PC-3 (cell line): ENCODE data around the gene CDHR1. TPM values are rescaled to one million over a fixed set of nuclear protein-coding genes. Genes with fewer than 3 reads are reported as not detected.

Source experiments
- ATAC-seq: fragments of 200-7000 bp; cut with Tn5 transposase; 2 replicates; pipeline ENCODE4 v1.9.1; 2020; ENCODE audit warnings: mild to moderate bottlenecking, moderate library complexity
- BruUV-seq: library from RNA; stranded (reverse); fragments of 400-500 nt; replicated peaks from 2 replicates; lab custom pipeline; 2021; lab: Mats Ljungman, UMichigan
- CTCF ChIA-PET: fragments of 300-600 bp; sonication (Branson Sonifier 250); formaldehyde crosslinking; loops from one replicate; lab custom pipeline; 2022; ENCODE audit warnings: antibody characterized with exemption; lab: Charles Lee
- POLR2A ChIA-PET: fragments of 300-600 bp; sonication (Branson Sonifier 250); formaldehyde crosslinking; loops from one replicate; lab custom pipeline; 2022; ENCODE audit warnings: antibody characterized with exemption; ENCODE audit not compliant: unreplicated experiment; lab: Charles Lee
- DNase-seq: peaks from one replicate; pipeline ENCODE4 v3.0.0-alpha.2; 2015
- H2AFZ ChIP-seq: fragments of 300-600 bp; sonication (generic); 2 replicates; pipeline ENCODE4 v1.6.0; 2016; ENCODE audit warnings: antibody characterized with exemption, low read length
- H3F3A ChIP-seq: fragments of 300-600 bp; sonication (generic); one replicate; pipeline ENCODE4 v1.6.0; 2017; ENCODE audit warnings: antibody characterized with exemption, low read length, control low read depth, mild to moderate bottlenecking; ENCODE audit not compliant: unreplicated experiment
- H3K27ac ChIP-seq: fragments of 300-600 bp; sonication (generic); 2 replicates; pipeline ENCODE4 v1.5.1; 2016; ENCODE audit warnings: mild to moderate bottlenecking, low read length
- H3K27me3 ChIP-seq: fragments of 300-600 bp; sonication (generic); 2 replicates; pipeline ENCODE4 v1.6.1; 2016; ENCODE audit warnings: low read length, mixed read lengths
- H3K36me3 ChIP-seq: fragments of 300-600 bp; sonication (generic); 2 replicates; pipeline ENCODE4 v1.6.1; 2016; ENCODE audit warnings: low read depth, mixed run types, low read length, mixed read lengths
- H3K4me1 ChIP-seq: fragments of 300-600 bp; sonication (generic); 2 replicates; pipeline ENCODE4 v1.5.1; 2016; ENCODE audit warnings: low read length; ENCODE audit not compliant: insufficient read depth
- H3K4me2 ChIP-seq: fragments of 300-600 bp; sonication (generic); 2 replicates; pipeline ENCODE4 v1.6.0; 2016; ENCODE audit warnings: low read length
- H3K4me3 ChIP-seq: fragments of 300-600 bp; sonication (generic); 2 replicates; pipeline ENCODE4 v1.5.1; 2016; ENCODE audit warnings: mild to moderate bottlenecking, low read length, mixed read lengths
- H3K79me2 ChIP-seq: fragments of 300-600 bp; sonication (generic); 2 replicates; pipeline ENCODE4 v1.6.1; 2017; ENCODE audit warnings: low read length, mixed read lengths
- H3K9ac ChIP-seq: fragments of 300-600 bp; sonication (generic); 2 replicates; pipeline ENCODE4 v1.6.0; 2016; ENCODE audit warnings: mild to moderate bottlenecking, low read length
- H3K9me2 ChIP-seq: fragments of 300-600 bp; sonication (generic); replicated peaks from 2 replicates; pipeline ENCODE4 v1.6.1; 2016; ENCODE audit warnings: mixed run types, low read length, mixed read lengths
- H3K9me3 ChIP-seq: fragments of 300-600 bp; sonication (generic); 2 replicates; pipeline ENCODE4 v1.6.1; 2016; ENCODE audit warnings: low read length, mixed read lengths
- H4K20me1 ChIP-seq: fragments of 300-600 bp; sonication (generic); 2 replicates; pipeline ENCODE4 v1.6.1; 2016; ENCODE audit warnings: low read length, mixed read lengths
- CTCF ChIP-seq: fragments of 300-600 bp; sonication (generic); conservative IDR thresholded peaks from 2 replicates; pipeline ENCODE4 v1.5.1; 2017; ENCODE audit warnings: antibody characterized with exemption, low read depth, mild to moderate bottlenecking, low read length
- EZH2 ChIP-seq: fragments of 300-600 bp; sonication (generic); IDR thresholded peaks from one replicate; pipeline ENCODE4 v1.6.1; 2017; ENCODE audit warnings: antibody characterized with exemption, mild to moderate bottlenecking, low read length; ENCODE audit not compliant: unreplicated experiment
- EZH2phosphoT487 ChIP-seq: fragments of 300-600 bp; sonication (generic); IDR thresholded peaks from 2 replicates; pipeline ENCODE4 v1.6.1; 2018; ENCODE audit warnings: mild to moderate bottlenecking, antibody characterized with exemption, low read length, borderline replicate concordance
- intact Hi-C: fragments of 100-400 bp; cut with micrococcal nuclease; formaldehyde crosslinking; loops from 2 replicates; pipeline ENCODE4 v1.9.0; 2023
- total RNA-seq: library from RNA; depleted of rRNA; stranded (reverse); fragments of >200 nt; gene quantifications from 2 replicates; pipeline ENCODE4 v1.2.3, GENCODE V29; 2014

CDHR1 gene
- total RNA-seq, 1 experiment from 2014 or later, result not detected

- ATAC-seq (peak; percentile 67), DNase-seq (peak; percentile 58)
- Histone ChIP-seq H2AFZ (no peak overlapping the region), H3K79me2 (no peaks in the 10 kb centered on the region), H3K9me3 (no peaks in the 10 kb centered on the region), H3K9ac (no peak overlapping the region), H3K4me1 (no peaks in the 10 kb centered on the region), H3K27me3 (peaks cover 14% of the 10 kb centered on the region; the same call in 1 of the 2 replicates), H4K20me1 (no peaks in the 10 kb centered on the region), H3K27ac (no peak overlapping the region), H3K4me3 (no peak overlapping the region), H3K9me2 (no peaks in the 10 kb centered on the region), H3K4me2 (no peak overlapping the region), H3F3A (no peaks in the 10 kb centered on the region), H3K36me3 (no peaks in the 10 kb centered on the region)
- BruUV-seq, result no TSS peak
- intact Hi-C loops, result no loop called here
- TF ChIP-seq CTCF (peak; percentile 69), EZH2 (no peak), EZH2phosphoT487 (no peak)
- ChIA-PET CTCF (interaction anchor here (0.6 kb wide), 1 partner anchor 41 kb away, joined by 4 read pairs; no protein-coding TSS in a partner anchor), POLR2A (no interaction called here)
Measured at GRCh38 chr10:84205049-84205852, 10.9 kb downstream of the CDHR1 start.

DNA sequence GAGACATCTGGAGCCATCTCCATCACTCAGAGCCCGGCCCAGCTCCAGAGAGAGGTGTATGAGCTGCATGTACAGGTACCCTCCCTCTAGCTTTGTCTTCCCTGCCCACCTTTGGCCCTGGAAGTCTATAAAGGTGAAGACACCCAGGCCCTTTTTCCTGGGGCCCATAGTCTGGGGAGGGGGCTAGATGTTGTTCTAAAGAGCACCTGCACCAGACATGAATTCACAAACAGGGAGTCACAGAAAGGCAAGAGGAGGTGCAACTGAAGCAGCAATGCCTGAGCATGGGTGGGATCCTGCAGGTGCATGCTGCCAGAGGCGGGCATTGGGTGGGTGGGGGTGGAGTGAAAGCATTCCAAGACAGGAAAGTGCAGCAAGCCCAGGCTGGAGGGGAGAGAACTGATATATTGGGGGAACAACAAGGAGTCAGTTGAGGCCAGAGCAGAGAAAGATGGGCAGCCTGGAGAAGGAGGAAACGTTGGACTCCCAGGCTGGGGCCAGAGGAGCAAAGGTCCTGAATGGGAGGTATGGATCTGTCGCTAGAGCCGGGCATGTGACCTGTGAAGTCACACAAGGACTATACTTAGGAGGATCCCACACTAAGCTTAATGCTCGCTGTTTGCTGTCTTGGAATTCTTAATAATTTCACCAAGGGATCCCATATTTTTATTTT, 11.7 kb downstream of the CDHR1 start:
- no peaks in the 10 kb centered on the region for H4K20me1 ChIP-seq
- intact Hi-C loops, result no loop called here
- no peak overlapping the region for H3K27ac ChIP-seq
- no peaks in the 10 kb centered on the region for H3K79me2 ChIP-seq
- H3K9me2 ChIP-seq, result no peaks in the 10 kb centered on the region
- ChIA-PET POLR2A (no interaction called here), CTCF (no interaction called here)
- TF ChIP-seq EZH2 (no peak), CTCF (0 out of 2 replicates have a peak, but pooled peaks have one; percentile 0), EZH2phosphoT487 (no peak)
- H3K4me2 ChIP-seq, result no peak overlapping the region
- no peak overlapping the region for H2AFZ ChIP-seq
- no peak overlapping the region for H3K9ac ChIP-seq
- DNase-seq, result no peak
- peaks cover 16% of the 10 kb centered on the region for H3K27me3 ChIP-seq
- no peak for ATAC-seq
- no peak overlapping the region for H3K4me3 ChIP-seq
- BruUV-seq, result no TSS peak
- no peaks in the 10 kb centered on the region for H3F3A ChIP-seq
- H3K4me1 ChIP-seq, result no peaks in the 10 kb centered on the region
- no peaks in the 10 kb centered on the region for H3K36me3 ChIP-seq
- no peaks in the 10 kb centered on the region for H3K9me3 ChIP-seq
